KMS-11 (cell line): ENCODE measurements around the gene JAML.

Experiments used
- H2AFZ ChIP-seq: fragments of 200-600 bp; sonication (generic); 2 replicates; pipeline ENCODE4 v1.6.1; 2016; ENCODE audit warnings: antibody characterized with exemption, mixed run types, low read depth
- H3K27ac ChIP-seq: fragments of 200-600 bp; sonication (generic); 2 replicates; pipeline ENCODE4 v1.6.1; 2016; ENCODE audit warnings: mild to moderate bottlenecking, mixed run types
- H3K27me3 ChIP-seq: fragments of 200-600 bp; sonication (generic); 2 replicates; pipeline ENCODE4 v1.6.1; 2017; ENCODE audit warnings: mild to moderate bottlenecking, low read depth, mixed run types, moderate library complexity; ENCODE audit not compliant: insufficient read depth
- H3K36me3 ChIP-seq: fragments of 200-600 bp; sonication (generic); 2 replicates; pipeline ENCODE4 v1.6.1; 2017; ENCODE audit warnings: mild to moderate bottlenecking, mixed run types; ENCODE audit not compliant: insufficient read depth
- H3K4me1 ChIP-seq: fragments of 200-600 bp; sonication (generic); 2 replicates; pipeline ENCODE4 v1.6.1; 2016; ENCODE audit warnings: mild to moderate bottlenecking, low read depth, mixed run types; ENCODE audit not compliant: poor library complexity, severe bottlenecking
- H3K4me2 ChIP-seq: fragments of 200-600 bp; sonication (generic); 2 replicates; pipeline ENCODE4 v1.7.0; 2016; ENCODE audit warnings: mild to moderate bottlenecking, mixed run types
- H3K4me3 ChIP-seq: fragments of 200-600 bp; sonication (generic); IDR thresholded peaks from 2 replicates; pipeline ENCODE4 v1.6.1; 2017; ENCODE audit warnings: low read depth, low read length, mixed read lengths; ENCODE audit not compliant: insufficient read depth
- H3K79me2 ChIP-seq: fragments of 200-600 bp; sonication (generic); 2 replicates; pipeline ENCODE4 v1.6.1; 2016; ENCODE audit warnings: low read depth, mixed run types; ENCODE audit not compliant: insufficient read depth
- H3K9ac ChIP-seq: fragments of 200-600 bp; sonication (generic); 2 replicates; pipeline ENCODE4 v1.6.1; 2016; ENCODE audit warnings: mild to moderate bottlenecking, mixed run types
- H4K20me1 ChIP-seq: fragments of 200-600 bp; sonication (generic); 2 replicates; pipeline ENCODE4 v1.6.1; 2016; ENCODE audit warnings: mild to moderate bottlenecking, mixed run types; ENCODE audit not compliant: insufficient read depth
- TF ChIP-seq, protein P1 (sequence below): fragments of 200-600 bp; sonication (generic); conservative IDR thresholded peaks from 2 replicates; pipeline ENCODE4 v1.6.1; 2017; ENCODE audit warnings: low read depth, mild to moderate bottlenecking, antibody characterized with exemption, low read length, moderate library complexity, mixed read lengths

Gene JAML

DNA sequence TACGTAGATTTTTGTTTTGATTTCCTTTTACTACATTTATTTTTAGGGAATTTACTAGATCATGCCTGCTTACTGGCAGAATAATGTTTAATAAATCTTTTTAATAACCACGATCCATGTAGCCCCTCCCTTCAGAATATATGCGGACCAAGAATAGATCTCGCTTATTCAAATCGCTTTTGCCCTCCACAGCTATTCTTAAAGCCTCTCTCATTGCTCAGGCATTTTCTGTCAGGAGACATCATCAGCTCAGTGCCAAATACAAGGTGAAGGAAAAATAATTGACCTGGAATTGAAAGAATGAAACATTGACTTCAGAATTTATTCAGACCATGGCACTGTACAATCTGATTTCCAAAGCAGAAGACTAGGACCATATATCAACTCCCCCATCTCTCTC lies 10.0 kb upstream of the JAML start:
- Histone ChIP-seq H3K4me3 (no peak overlapping the region), H3K9ac (no peak overlapping the region), H3K27ac (no peak overlapping the region), H3K4me2 (no peak overlapping the region), H2AFZ (no peak overlapping the region), H3K79me2 (no peaks in the 10 kb centered on the region), H4K20me1 (no peaks in the 10 kb centered on the region), H3K4me1 (no peaks in the 10 kb centered on the region), H3K36me3 (no peaks in the 10 kb centered on the region), H3K27me3 (no peaks in the 10 kb centered on the region)
- TF ChIP-seq, protein P1, sequence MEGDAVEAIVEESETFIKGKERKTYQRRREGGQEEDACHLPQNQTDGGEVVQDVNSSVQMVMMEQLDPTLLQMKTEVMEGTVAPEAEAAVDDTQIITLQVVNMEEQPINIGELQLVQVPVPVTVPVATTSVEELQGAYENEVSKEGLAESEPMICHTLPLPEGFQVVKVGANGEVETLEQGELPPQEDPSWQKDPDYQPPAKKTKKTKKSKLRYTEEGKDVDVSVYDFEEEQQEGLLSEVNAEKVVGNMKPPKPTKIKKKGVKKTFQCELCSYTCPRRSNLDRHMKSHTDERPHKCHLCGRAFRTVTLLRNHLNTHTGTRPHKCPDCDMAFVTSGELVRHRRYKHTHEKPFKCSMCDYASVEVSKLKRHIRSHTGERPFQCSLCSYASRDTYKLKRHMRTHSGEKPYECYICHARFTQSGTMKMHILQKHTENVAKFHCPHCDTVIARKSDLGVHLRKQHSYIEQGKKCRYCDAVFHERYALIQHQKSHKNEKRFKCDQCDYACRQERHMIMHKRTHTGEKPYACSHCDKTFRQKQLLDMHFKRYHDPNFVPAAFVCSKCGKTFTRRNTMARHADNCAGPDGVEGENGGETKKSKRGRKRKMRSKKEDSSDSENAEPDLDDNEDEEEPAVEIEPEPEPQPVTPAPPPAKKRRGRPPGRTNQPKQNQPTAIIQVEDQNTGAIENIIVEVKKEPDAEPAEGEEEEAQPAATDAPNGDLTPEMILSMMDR = no peak

GRCh38 chr11:118233850-118234249 lies 9.0 kb upstream of the JAML start:
- no peak overlapping the region for H3K9ac ChIP-seq
- H3K79me2 ChIP-seq = no peaks in the 10 kb centered on the region
- H3K4me3 ChIP-seq = no peak overlapping the region
- no peak overlapping the region for H2AFZ ChIP-seq
- no peaks in the 10 kb centered on the region for H3K36me3 ChIP-seq
- H3K4me1 ChIP-seq = no peaks in the 10 kb centered on the region
- TF ChIP-seq, protein P1 = no peak
- no peak overlapping the region for H3K27ac ChIP-seq
- no peaks in the 10 kb centered on the region for H3K27me3 ChIP-seq
- no peaks in the 10 kb centered on the region for H4K20me1 ChIP-seq
- no peak overlapping the region for H3K4me2 ChIP-seq

GRCh38 chr11:118233377-118233776 lies 8.6 kb upstream of the JAML start:
- no peak overlapping the region for H3K9ac ChIP-seq
- H3K4me3 ChIP-seq = no peak overlapping the region
- no peaks in the 10 kb centered on the region for H3K27me3 ChIP-seq
- no peaks in the 10 kb centered on the region for H3K36me3 ChIP-seq
- H2AFZ ChIP-seq = no peak overlapping the region
- no peaks in the 10 kb centered on the region for H3K4me1 ChIP-seq
- TF ChIP-seq, protein P1 = no peak
- no peaks in the 10 kb centered on the region for H3K79me2 ChIP-seq
- no peak overlapping the region for H3K4me2 ChIP-seq
- H3K27ac ChIP-seq = no peak overlapping the region
- H4K20me1 ChIP-seq = no peaks in the 10 kb centered on the region

DNA sequence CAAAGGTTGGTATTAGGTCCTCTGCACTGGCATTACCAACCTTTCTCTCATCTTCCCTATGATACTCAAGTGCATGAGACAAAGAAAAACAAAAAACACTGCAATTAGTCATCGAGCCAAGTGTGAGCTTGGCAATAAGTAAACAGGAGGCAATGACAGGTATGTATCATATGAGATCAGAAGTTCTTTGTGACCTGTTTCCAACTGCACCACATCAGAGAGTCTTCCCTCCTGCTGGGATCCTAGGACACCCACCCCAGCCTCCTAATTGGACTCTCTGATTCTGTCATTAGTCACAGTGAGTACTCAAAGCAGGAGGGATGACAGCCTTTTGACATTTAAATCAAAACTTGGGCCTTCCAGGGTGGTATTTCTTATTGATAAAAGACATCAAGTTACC lies 7.8 kb upstream of the JAML start:
- Histone ChIP-seq H3K9ac (no peak overlapping the region), H3K79me2 (no peaks in the 10 kb centered on the region), H3K4me2 (no peak overlapping the region), H3K27ac (no peak overlapping the region), H3K4me3 (no peak overlapping the region), H3K4me1 (no peaks in the 10 kb centered on the region), H2AFZ (no peak overlapping the region), H3K36me3 (no peaks in the 10 kb centered on the region), H4K20me1 (no peaks in the 10 kb centered on the region), H3K27me3 (no peaks in the 10 kb centered on the region)
- TF ChIP-seq, protein P1 = no peak
